ENCODE results near the gene SAT1.
A peak's percentile ranks its signal among the peaks of the same experiment; 100 is the strongest.

DNA sequence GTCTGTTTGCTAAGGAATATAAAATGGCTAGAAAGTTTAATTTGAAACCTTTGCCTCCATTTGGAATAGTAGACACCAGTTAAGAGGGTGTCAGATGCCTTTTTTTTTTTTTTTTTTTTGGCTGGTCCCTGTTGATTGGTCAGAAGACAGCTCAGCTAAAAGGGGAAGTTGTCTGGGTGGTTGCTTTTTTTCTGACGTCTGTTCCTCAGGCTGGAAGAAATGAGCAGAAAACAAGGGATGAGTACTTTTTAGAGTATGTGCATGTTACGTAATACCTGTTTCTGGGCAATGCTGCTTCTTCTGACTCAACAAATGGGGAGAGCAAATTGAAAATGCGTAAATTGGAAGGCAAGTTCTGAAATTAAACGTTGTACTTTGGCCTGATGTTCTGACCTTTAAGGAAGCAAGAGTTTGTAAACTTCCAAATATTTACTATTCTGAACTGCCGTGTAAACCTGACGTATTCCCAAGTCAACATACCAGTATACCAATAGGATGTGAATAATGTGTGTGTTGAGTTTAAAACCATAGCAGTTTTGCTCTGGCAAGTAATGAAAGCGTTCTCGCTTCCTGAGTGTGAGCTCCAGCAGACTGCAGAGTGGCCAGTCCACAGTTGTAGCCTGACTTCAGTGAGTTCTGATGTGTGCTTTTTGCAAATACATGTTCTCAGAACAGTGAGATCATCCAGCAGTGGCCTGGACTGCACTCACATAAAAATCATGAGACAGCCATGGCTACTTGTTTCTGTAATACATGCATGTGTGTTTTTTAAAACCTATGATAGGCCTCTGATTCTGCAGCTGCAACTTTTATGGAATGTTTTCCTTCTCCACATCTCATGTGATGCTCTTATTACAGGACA, 1.7 kb downstream of the SAT1 start:
- peak; percentile 1 for TF ChIP-seq POLR2A (IDR thresholded peaks at IDR 0.05)
- TF ChIP-seq, protein P1, sequence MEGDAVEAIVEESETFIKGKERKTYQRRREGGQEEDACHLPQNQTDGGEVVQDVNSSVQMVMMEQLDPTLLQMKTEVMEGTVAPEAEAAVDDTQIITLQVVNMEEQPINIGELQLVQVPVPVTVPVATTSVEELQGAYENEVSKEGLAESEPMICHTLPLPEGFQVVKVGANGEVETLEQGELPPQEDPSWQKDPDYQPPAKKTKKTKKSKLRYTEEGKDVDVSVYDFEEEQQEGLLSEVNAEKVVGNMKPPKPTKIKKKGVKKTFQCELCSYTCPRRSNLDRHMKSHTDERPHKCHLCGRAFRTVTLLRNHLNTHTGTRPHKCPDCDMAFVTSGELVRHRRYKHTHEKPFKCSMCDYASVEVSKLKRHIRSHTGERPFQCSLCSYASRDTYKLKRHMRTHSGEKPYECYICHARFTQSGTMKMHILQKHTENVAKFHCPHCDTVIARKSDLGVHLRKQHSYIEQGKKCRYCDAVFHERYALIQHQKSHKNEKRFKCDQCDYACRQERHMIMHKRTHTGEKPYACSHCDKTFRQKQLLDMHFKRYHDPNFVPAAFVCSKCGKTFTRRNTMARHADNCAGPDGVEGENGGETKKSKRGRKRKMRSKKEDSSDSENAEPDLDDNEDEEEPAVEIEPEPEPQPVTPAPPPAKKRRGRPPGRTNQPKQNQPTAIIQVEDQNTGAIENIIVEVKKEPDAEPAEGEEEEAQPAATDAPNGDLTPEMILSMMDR (IDR thresholded peaks at IDR 0.05), result no peak
